A673 (cell line): ENCODE measurements around the gene SLC4A2.

Experiments
- EZH2 ChIP-seq: fragments of 200-600 bp; sonication (generic); IDR thresholded peaks from 2 replicates; pipeline ENCODE4 v1.6.1; 2017; ENCODE audit warnings: borderline replicate concordance, low read depth, mild to moderate bottlenecking, mixed read lengths, antibody characterized with exemption, low read length; ENCODE audit not compliant: poor library complexity, severe bottlenecking
- TF ChIP-seq, protein P1 (sequence below): fragments of 300-800, 200-600 bp; sonication (generic); conservative IDR thresholded peaks from 2 replicates; pipeline ENCODE4 v1.5.1; 2017; ENCODE audit warnings: low read depth, mild to moderate bottlenecking, antibody characterized with exemption, low read length, moderate library complexity, mixed read lengths

GRCh38 chr7:151056283-151056665 is 3.1 kb upstream of the SLC4A2 start:
- TF ChIP-seq, protein P1, sequence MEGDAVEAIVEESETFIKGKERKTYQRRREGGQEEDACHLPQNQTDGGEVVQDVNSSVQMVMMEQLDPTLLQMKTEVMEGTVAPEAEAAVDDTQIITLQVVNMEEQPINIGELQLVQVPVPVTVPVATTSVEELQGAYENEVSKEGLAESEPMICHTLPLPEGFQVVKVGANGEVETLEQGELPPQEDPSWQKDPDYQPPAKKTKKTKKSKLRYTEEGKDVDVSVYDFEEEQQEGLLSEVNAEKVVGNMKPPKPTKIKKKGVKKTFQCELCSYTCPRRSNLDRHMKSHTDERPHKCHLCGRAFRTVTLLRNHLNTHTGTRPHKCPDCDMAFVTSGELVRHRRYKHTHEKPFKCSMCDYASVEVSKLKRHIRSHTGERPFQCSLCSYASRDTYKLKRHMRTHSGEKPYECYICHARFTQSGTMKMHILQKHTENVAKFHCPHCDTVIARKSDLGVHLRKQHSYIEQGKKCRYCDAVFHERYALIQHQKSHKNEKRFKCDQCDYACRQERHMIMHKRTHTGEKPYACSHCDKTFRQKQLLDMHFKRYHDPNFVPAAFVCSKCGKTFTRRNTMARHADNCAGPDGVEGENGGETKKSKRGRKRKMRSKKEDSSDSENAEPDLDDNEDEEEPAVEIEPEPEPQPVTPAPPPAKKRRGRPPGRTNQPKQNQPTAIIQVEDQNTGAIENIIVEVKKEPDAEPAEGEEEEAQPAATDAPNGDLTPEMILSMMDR, result no peak
- TF ChIP-seq EZH2, result no peak
